ENCODE measurements around the gene PLCH1.

PLCH1 gene

GRCh38 chr3:155449613-155450267, 295.1 kb downstream of the PLCH1 start:
- DNase-seq = no peak

- no peak for DNase-seq
Observed at GRCh38 chr3:155448531-155448930, 296.3 kb downstream of the PLCH1 start.

GRCh38 chr3:155446366-155446765, 298.5 kb downstream of the PLCH1 start:
- DNase-seq = no peak

- DNase-seq = no peak
Observed at GRCh38 chr3:155444771-155445170, 300.1 kb downstream of the PLCH1 start.

GRCh38 chr3:155443815-155444214, 301.1 kb downstream of the PLCH1 start:
- DNase-seq = no peak

- DNase-seq = no peak
Observed at GRCh38 chr3:155442072-155442471, 302.8 kb downstream of the PLCH1 start.

GRCh38 chr3:155441506-155441905, 303.4 kb downstream of the PLCH1 start:
- DNase-seq = no peak

GRCh38 chr3:155441026-155441425, 303.8 kb downstream of the PLCH1 start:
- no peak for DNase-seq

- no peak for DNase-seq
Observed at GRCh38 chr3:155435821-155436220, 309.1 kb downstream of the PLCH1 start.

GRCh38 chr3:155431856-155432570, 312.9 kb downstream of the PLCH1 start:
- DNase-seq = no peak

GRCh38 chr3:155428563-155428962, 316.3 kb downstream of the PLCH1 start:
- no peak for DNase-seq

GRCh38 chr3:155426524-155427230, 318.2 kb downstream of the PLCH1 start:
- DNase-seq = no peak

- DNase-seq = no peak
Observed at GRCh38 chr3:155425396-155425795, 319.5 kb downstream of the PLCH1 start.

- DNase-seq = no peak
Observed at GRCh38 chr3:155424323-155424710, 320.6 kb downstream of the PLCH1 start.

GRCh38 chr3:155423526-155424322, 321.1 kb downstream of the PLCH1 start:
- DNase-seq = no peak

- DNase-seq = no peak
Observed at GRCh38 chr3:155420881-155421486, 323.9 kb downstream of the PLCH1 start.

GRCh38 chr3:155420406-155420805, 324.5 kb downstream of the PLCH1 start:
- DNase-seq = peak; percentile 48

- peak; percentile 49 for DNase-seq
Observed at GRCh38 chr3:155418407-155418806, 326.5 kb downstream of the PLCH1 start.

GRCh38 chr3:155417119-155417517, 327.8 kb downstream of the PLCH1 start:
- no peak for DNase-seq

- DNase-seq = no peak
Observed at GRCh38 chr3:155416500-155417118, 328.3 kb downstream of the PLCH1 start.

GRCh38 chr3:155412904-155413303, 332.0 kb downstream of the PLCH1 start:
- DNase-seq = no peak

Data from right hindlimb (tissue), 1 donor.